ENCODE results near the gene ELFN2. TPM values are rescaled to one million over a fixed set of nuclear protein-coding genes. Genes with fewer than 3 reads are reported as not detected.
A peak's percentile ranks its signal among the peaks of the same experiment; 100 is the strongest.

Gene ELFN2
- total and polyA plus RNA-seq, 2 of the 13 experiments (the other 11 are each of a cell fraction or from before 2014, with no cell fraction given): 0.01 TPM; not detected in 1

DNA sequence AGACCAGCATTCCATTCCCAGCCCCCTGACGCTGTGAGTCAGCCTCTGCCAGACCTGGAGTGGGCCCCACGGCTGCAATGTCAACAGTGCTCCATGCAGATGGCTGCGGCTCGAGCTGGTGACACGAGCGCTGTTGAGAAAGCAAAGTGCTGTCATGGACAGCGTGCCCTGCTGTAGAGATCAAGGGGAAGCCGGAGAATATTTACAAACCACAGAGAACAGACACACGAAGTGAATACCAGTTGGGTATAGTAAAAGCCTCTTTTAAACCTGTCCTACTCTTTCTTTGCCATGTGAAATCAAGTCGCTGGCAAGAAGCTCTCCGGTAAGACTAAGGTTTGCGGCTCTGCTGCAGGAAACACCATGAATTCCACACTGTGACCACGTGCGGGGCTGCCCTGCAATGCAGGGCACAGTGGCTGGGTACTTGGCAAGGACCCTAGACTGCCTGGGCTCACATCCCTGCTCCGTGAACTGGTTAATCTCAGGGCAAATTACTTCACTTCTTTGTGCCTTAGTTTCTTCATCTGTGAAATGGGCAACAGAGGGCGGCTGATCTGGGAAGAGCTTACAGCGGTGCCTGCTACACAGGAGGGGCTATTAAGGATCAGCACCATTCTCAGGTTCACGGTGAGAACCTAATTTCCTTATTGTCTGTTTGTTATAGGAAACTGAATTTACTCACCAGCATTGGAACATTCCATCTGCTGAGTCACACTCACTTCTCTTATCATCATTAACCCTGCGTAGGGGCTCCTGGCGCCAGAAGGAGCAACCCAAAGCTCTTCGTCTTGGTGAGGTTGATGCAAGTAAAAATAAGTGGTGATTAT lies 27.8 kb upstream of the ELFN2 start (continued):
- TF ChIP-seq ZSCAN22 (CRISPR knock-in tag; IDR thresholded peaks at IDR 0.05) (no peak), ZNF234 (CRISPR knock-in tag; conservative IDR thresholded peaks at IDR 0.05) (no peak), MTF1 (CRISPR knock-in tag; IDR thresholded peaks at IDR 0.05) (no peak), ZEB1 (IDR thresholded peaks at IDR 0.05; ENCODE audit: insufficient replicate concordance, low read depth) (no peak), JUN (CRISPR knock-in tag; IDR thresholded peaks at IDR 0.05) (peak; percentile 68; the same call in 1 of the 2 replicates), MIER2 (CRISPR knock-in tag; IDR thresholded peaks at IDR 0.05) (peak; percentile 80; the same call in 1 of the 2 replicates), ZNF543 (CRISPR knock-in tag; IDR thresholded peaks at IDR 0.05) (0 out of 2 replicates have a peak, but pooled peaks have one; percentile 40), ZSCAN20 (CRISPR knock-in tag; IDR thresholded peaks at IDR 0.05; ENCODE audit: borderline replicate concordance) (no peak), ATF7 (IDR thresholded peaks at IDR 0.05) (no peak), ATF7 (CRISPR knock-in tag; IDR thresholded peaks at IDR 0.05) (no peak), CCAR2 (optimal IDR thresholded peaks at IDR 0.05; ENCODE audit: low read depth, low read length) (no peak), KAT7 (CRISPR knock-in tag; IDR thresholded peaks at IDR 0.05; ENCODE audit: borderline replicate concordance) (no peak), ZNF703 (CRISPR knock-in tag; IDR thresholded peaks at IDR 0.05; ENCODE audit: borderline replicate concordance) (no peak), ZNF883 (CRISPR knock-in tag; IDR thresholded peaks at IDR 0.05; ENCODE audit: not compliant biosample characterization) (no peak), RFX5 (IDR thresholded peaks at IDR 0.05; ENCODE audit: low read depth, low read length) (no peak), KAT8 (CRISPR knock-in tag; IDR thresholded peaks at IDR 0.05) (peak; percentile 59; the same call in 1 of the 2 replicates), ZNF337 (CRISPR knock-in tag; IDR thresholded peaks at IDR 0.05; ENCODE audit: borderline replicate concordance, low read depth) (no peak)
- TF ChIP-seq, protein P1, sequence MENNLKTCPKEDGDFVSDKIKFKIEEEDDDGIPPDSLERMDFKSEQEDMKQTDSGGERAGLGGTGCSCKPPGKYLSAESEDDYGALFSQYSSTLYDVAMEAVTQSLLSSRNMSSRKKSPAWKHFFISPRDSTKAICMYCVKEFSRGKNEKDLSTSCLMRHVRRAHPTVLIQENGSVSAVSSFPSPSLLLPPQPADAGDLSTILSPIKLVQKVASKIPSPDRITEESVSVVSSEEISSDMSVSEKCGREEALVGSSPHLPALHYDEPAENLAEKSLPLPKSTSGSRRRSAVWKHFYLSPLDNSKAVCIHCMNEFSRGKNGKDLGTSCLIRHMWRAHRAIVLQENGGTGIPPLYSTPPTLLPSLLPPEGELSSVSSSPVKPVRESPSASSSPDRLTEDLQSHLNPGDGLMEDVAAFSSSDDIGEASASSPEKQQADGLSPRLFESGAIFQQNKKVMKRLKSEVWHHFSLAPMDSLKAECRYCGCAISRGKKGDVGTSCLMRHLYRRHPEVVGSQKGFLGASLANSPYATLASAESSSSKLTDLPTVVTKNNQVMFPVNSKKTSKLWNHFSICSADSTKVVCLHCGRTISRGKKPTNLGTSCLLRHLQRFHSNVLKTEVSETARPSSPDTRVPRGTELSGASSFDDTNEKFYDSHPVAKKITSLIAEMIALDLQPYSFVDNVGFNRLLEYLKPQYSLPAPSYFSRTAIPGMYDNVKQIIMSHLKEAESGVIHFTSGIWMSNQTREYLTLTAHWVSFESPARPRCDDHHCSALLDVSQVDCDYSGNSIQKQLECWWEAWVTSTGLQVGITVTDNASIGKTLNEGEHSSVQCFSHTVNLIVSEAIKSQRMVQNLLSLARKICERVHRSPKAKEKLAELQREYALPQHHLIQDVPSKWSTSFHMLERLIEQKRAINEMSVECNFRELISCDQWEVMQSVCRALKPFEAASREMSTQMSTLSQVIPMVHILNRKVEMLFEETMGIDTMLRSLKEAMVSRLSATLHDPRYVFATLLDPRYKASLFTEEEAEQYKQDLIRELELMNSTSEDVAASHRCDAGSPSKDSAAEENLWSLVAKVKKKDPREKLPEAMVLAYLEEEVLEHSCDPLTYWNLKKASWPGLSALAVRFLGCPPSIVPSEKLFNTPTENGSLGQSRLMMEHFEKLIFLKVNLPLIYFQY (CRISPR knock-in tag; IDR thresholded peaks at IDR 0.05; ENCODE audit: borderline replicate concordance): peak; percentile 61; the same call in 1 of the 2 replicates
- TF ChIP-seq, protein P2, sequence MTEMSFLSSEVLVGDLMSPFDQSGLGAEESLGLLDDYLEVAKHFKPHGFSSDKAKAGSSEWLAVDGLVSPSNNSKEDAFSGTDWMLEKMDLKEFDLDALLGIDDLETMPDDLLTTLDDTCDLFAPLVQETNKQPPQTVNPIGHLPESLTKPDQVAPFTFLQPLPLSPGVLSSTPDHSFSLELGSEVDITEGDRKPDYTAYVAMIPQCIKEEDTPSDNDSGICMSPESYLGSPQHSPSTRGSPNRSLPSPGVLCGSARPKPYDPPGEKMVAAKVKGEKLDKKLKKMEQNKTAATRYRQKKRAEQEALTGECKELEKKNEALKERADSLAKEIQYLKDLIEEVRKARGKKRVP (CRISPR knock-in tag; IDR thresholded peaks at IDR 0.05): peak in 1 of 2 experiments; percentile 27; a peak in 1 of 4 replicates
- TF ChIP-seq, protein P3, sequence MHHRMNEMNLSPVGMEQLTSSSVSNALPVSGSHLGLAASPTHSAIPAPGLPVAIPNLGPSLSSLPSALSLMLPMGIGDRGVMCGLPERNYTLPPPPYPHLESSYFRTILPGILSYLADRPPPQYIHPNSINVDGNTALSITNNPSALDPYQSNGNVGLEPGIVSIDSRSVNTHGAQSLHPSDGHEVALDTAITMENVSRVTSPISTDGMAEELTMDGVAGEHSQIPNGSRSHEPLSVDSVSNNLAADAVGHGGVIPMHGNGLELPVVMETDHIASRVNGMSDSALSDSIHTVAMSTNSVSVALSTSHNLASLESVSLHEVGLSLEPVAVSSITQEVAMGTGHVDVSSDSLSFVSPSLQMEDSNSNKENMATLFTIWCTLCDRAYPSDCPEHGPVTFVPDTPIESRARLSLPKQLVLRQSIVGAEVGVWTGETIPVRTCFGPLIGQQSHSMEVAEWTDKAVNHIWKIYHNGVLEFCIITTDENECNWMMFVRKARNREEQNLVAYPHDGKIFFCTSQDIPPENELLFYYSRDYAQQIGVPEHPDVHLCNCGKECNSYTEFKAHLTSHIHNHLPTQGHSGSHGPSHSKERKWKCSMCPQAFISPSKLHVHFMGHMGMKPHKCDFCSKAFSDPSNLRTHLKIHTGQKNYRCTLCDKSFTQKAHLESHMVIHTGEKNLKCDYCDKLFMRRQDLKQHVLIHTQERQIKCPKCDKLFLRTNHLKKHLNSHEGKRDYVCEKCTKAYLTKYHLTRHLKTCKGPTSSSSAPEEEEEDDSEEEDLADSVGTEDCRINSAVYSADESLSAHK (CRISPR knock-in tag; IDR thresholded peaks at IDR 0.05; ENCODE audit: borderline replicate concordance): no peak

Measured in HepG2 (cell line).